IMR-90 (cell line): ENCODE data around the gene L3MBTL4.

ENCODE experiments used
- CEBPB ChIP-seq: IDR thresholded peaks from 2 replicates; pipeline ENCODE4 v1.6.1; 2012; ENCODE audit warnings: low read depth, low read length, improper control_type of control experiment
- CTCF ChIP-seq: conservative IDR thresholded peaks from 2 replicates; pipeline ENCODE4 v1.5.1; 2012; ENCODE audit warnings: mild to moderate bottlenecking, low read depth, low read length, improper control_type of control experiment
- ELK1 ChIP-seq: fragments of 150-350 bp; IDR thresholded peaks from 2 replicates; pipeline ENCODE4 v1.6.1; 2016; ENCODE audit warnings: low read depth, mild to moderate bottlenecking, low read length, moderate library complexity, borderline replicate concordance
- FOS ChIP-seq: fragments of 150-350 bp; IDR thresholded peaks from 2 replicates; pipeline ENCODE4 v1.6.1; 2016; ENCODE audit warnings: low read depth, low read length
- POLR2A ChIP-seq: IDR thresholded peaks from 2 replicates; pipeline ENCODE4 v1.6.1; 2012; ENCODE audit warnings: mild to moderate bottlenecking, low read depth, low read length
- RAD21 ChIP-seq: IDR thresholded peaks from 2 replicates; pipeline ENCODE4 v1.6.1; 2012; ENCODE audit warnings: low read length, improper control_type of control experiment
- SMC3 ChIP-seq: fragments of 150-350 bp; IDR thresholded peaks from 2 replicates; pipeline ENCODE4 v1.6.1; 2016; ENCODE audit warnings: low read depth, mild to moderate bottlenecking, antibody characterized with exemption, low read length, moderate library complexity
- TF ChIP-seq, protein P1 (sequence below): fragments of 150-350 bp; IDR thresholded peaks from 2 replicates; pipeline ENCODE4 v1.6.1; 2017; ENCODE audit warnings: mild to moderate bottlenecking, antibody characterized with exemption, low read length, low read depth

GRCh38 chr18:5982332-5982731 lies 432.4 kb downstream of the L3MBTL4 start:
- TF ChIP-seq CTCF, result no peak
- no peak for TF ChIP-seq CEBPB
- TF ChIP-seq POLR2A, result no peak
- no peak for TF ChIP-seq FOS
- no peak for TF ChIP-seq SMC3
- TF ChIP-seq ELK1, result no peak
- no peak for TF ChIP-seq RAD21
- TF ChIP-seq, protein P1, sequence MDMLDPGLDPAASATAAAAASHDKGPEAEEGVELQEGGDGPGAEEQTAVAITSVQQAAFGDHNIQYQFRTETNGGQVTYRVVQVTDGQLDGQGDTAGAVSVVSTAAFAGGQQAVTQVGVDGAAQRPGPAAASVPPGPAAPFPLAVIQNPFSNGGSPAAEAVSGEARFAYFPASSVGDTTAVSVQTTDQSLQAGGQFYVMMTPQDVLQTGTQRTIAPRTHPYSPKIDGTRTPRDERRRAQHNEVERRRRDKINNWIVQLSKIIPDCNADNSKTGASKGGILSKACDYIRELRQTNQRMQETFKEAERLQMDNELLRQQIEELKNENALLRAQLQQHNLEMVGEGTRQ, result no peak
